AG04450 (cell line): ENCODE data around the gene TIE1. TPM values are rescaled to one million over a fixed set of nuclear protein-coding genes. Genes with fewer than 3 reads are reported as not detected.

Experiments
- CTCF ChIA-PET: fragments of 300-600, 350-600 bp; formaldehyde crosslinking; extraction: SDS; loops from one replicate; lab custom pipeline; 2022; ENCODE audit warnings: antibody characterized with exemption, inconsistent platforms; lab: Charles Lee
- POLR2A ChIA-PET: fragments of 350-600 bp; formaldehyde crosslinking; extraction: SDS; loops from one replicate; lab custom pipeline; 2021; ENCODE audit warnings: antibody characterized with exemption, inconsistent platforms; lab: Yijun Ruan, JAX
- DNase-seq: peaks from one replicate; pipeline ENCODE4 v3.0.0-alpha.2; 2011; ENCODE audit warnings: low read depth, low spot score
- H3K27ac ChIP-seq: one replicate; pipeline ENCODE4 v1.5.1; 2012; ENCODE audit warnings: low read depth, low read length, control low read depth
- H3K27me3 ChIP-seq: one replicate; pipeline ENCODE4 v1.6.0; 2012; ENCODE audit warnings: low read length; ENCODE audit not compliant: control insufficient read depth, insufficient read depth
- H3K4me3 ChIP-seq: 2 replicates; pipeline ENCODE4 v1.5.1; 2011; ENCODE audit warnings: mild to moderate bottlenecking, low read depth, low read length, control low read depth
- H3K9me3 ChIP-seq: 2 replicates; pipeline ENCODE4 v1.5.1; 2012; ENCODE audit warnings: low read length; ENCODE audit not compliant: control insufficient read depth, insufficient read depth
- CTCF ChIP-seq: IDR thresholded peaks from 2 replicates; pipeline ENCODE4 v1.5.1; 2011; ENCODE audit warnings: low read depth, low read length, control low read depth, inconsistent platforms
- polyA plus RNA-seq: library from polyadenylated mRNA; depleted of rRNA; stranded (reverse); fragments of >200 nt; gene quantifications from 2 replicates; pipeline ENCODE4 v1.2.3, GENCODE V29; 2011

TIE1 gene
- polyA plus RNA-seq, 1 experiment, result 0.76 TPM

DNA sequence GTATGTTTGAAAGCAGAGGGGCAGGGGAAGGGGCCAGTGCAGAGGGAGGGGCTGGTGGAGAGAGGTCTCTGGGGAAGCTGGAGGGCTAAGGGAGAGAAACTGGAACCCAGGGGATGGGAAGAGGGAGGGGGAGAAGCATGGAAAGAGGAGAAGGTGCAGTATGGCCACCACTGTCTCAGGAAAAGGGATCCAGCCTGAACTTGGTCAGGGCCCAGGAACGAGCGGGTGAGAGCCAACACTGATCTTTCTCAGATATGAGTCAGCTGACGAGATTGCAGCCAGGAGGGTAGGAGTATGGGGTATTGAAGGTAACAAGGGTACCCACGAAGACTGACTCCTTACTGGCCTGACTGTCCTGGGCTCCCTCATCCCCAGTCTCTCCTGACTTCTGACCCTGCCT is 18.0 kb downstream of the TIE1 start:
- H3K9me3 ChIP-seq, result no peaks in the 10 kb centered on the region
- no peaks in the 10 kb centered on the region for H3K27me3 ChIP-seq
- no peak for TF ChIP-seq CTCF
- no peak for DNase-seq
- POLR2A ChIA-PET, result no interaction called here
- no peak overlapping the region for H3K4me3 ChIP-seq
- H3K27ac ChIP-seq, result no peak overlapping the region
- CTCF ChIA-PET, result no interaction called here

GRCh38 chr1:43319288-43319687 is 18.5 kb downstream of the TIE1 start:
- no peak for DNase-seq
- ChIA-PET CTCF (no interaction called here), POLR2A (no interaction called here)
- no peaks in the 10 kb centered on the region for H3K9me3 ChIP-seq
- no peak for TF ChIP-seq CTCF
- H3K4me3 ChIP-seq, result no peak overlapping the region
- no peak overlapping the region for H3K27ac ChIP-seq
- H3K27me3 ChIP-seq, result no peaks in the 10 kb centered on the region

- Histone ChIP-seq H3K27me3 (no peaks in the 10 kb centered on the region), H3K27ac (no peak overlapping the region), H3K9me3 (no peaks in the 10 kb centered on the region), H3K4me3 (no peak overlapping the region)
- ChIA-PET POLR2A (no interaction called here), CTCF (no interaction called here)
- no peak for TF ChIP-seq CTCF
- no peak for DNase-seq
Observed at GRCh38 chr1:43319766-43320165, 19.0 kb downstream of the TIE1 start.

DNA sequence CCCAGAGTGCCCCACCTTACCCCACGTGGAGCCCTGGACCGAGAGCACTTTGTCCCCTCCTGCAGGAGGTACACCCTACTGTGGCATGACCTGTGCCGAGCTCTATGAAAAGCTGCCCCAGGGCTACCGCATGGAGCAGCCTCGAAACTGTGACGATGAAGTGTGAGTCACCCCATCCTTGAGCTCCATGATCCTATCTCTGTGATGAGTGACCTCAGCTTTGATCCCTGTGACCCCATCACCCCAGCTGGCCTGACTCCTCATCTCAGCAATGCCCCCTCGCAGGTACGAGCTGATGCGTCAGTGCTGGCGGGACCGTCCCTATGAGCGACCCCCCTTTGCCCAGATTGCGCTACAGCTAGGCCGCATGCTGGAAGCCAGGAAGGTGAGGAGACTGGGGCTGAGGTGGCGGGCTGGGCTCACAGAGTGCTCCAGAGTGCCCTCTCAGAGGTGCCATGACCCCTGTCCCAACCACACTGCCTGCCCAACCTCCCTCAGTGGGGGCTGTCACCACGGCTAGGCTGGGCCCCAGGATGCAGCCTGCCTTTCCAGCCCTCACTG is 20.6 kb downstream of the TIE1 start:
- Histone ChIP-seq H3K27ac (no peak overlapping the region), H3K27me3 (no peaks in the 10 kb centered on the region), H3K4me3 (no peak overlapping the region), H3K9me3 (peaks cover 3% of the 10 kb centered on the region)
- CTCF ChIA-PET, result no interaction called here
- no peak for DNase-seq
- POLR2A ChIA-PET, result interaction anchor here (0.6 kb wide), 1 partner anchor 17 kb away, joined by 3 read pairs; no protein-coding TSS in a partner anchor
- TF ChIP-seq CTCF, result no peak

- CTCF ChIA-PET, result no interaction called here
Observed at GRCh38 chr1:43322506-43322905, 21.7 kb downstream of the TIE1 start.

More at GRCh38 chr1:43322506-43322905, 21.7 kb downstream of the TIE1 start:
- peaks cover 4% of the 10 kb centered on the region for H3K9me3 ChIP-seq
- POLR2A ChIA-PET, result interaction anchor here (0.6 kb wide), 1 partner anchor 41 kb away, joined by 4 read pairs; no protein-coding TSS in a partner anchor
- no peak overlapping the region for H3K4me3 ChIP-seq
- no peak for TF ChIP-seq CTCF
- no peaks in the 10 kb centered on the region for H3K27me3 ChIP-seq
- H3K27ac ChIP-seq, result no peak overlapping the region
- no peak for DNase-seq
